NCI-H345 (cell line): Measurements from ENCODE around the gene ZNF598.

ENCODE experiments used
- DNase-seq: peaks from one replicate; lab custom pipeline; 2025; lab: John Stamatoyannopoulos, UW

The ZNF598 gene

GRCh38 chr16:1990351-1991134 lies 19.1 kb downstream of the ZNF598 start:
- peak; percentile 62 for DNase-seq

- no peak for DNase-seq
Observed at GRCh38 chr16:1990101-1990350, 19.6 kb downstream of the ZNF598 start.

GRCh38 chr16:1989209-1990100 lies 20.2 kb downstream of the ZNF598 start, which contains the start of gene SYNGR3:
Gene SYNGR3 (plus strand): TSS chr16:1989970. CDS start chr16:1990103, 133 bp downstream.
- peak; percentile 64 for DNase-seq

- no peak for DNase-seq
Observed at GRCh38 chr16:1987198-1987597, 22.4 kb downstream of the ZNF598 start.

GRCh38 chr16:1985466-1986150 lies 24.0 kb downstream of the ZNF598 start:
- no peak for DNase-seq

GRCh38 chr16:1984347-1985225 lies 25.0 kb downstream of the ZNF598 start:
- no peak for DNase-seq

GRCh38 chr16:1983544-1984346 lies 25.9 kb downstream of the ZNF598 start, which contains the start of gene GFER:
Gene GFER (plus strand): TSS chr16:1984193. CDS start chr16:1984219, 26 bp downstream.
- peak; percentile 88 for DNase-seq

GRCh38 chr16:1982991-1983543 lies 26.6 kb downstream of the ZNF598 start:
- no peak for DNase-seq

GRCh38 chr16:1982013-1982433 lies 27.6 kb downstream of the ZNF598 start:
- DNase-seq, result peak; percentile 22

- no peak for DNase-seq
Observed at GRCh38 chr16:1981398-1981836, 28.2 kb downstream of the ZNF598 start, which contains the start of gene NOXO1. Gene NOXO1 (minus strand): TSS chr16:1981469. CDS start chr16:1981179, 290 bp downstream.

GRCh38 chr16:1980770-1981087 lies 28.9 kb downstream of the ZNF598 start:
- no peak for DNase-seq

- DNase-seq, result no peak
Observed at GRCh38 chr16:1980030-1980769, 29.4 kb downstream of the ZNF598 start.

GRCh38 chr16:1979271-1980029 lies 30.2 kb downstream of the ZNF598 start:
- no peak for DNase-seq

GRCh38 chr16:1978476-1979120 lies 31.0 kb downstream of the ZNF598 start:
- no peak for DNase-seq

GRCh38 chr16:1977875-1978268 lies 31.7 kb downstream of the ZNF598 start:
- no peak for DNase-seq

- DNase-seq, result no peak
Observed at GRCh38 chr16:1976951-1977874, 32.4 kb downstream of the ZNF598 start.

GRCh38 chr16:1976216-1976520 lies 33.5 kb downstream of the ZNF598 start:
- no peak for DNase-seq
